Stimulated activated CD8-positive, alpha-beta memory T cell treated with anti-CD3 and anti-CD28 coated beads, Interleukin-2, amount 100 ng/mL, for 1 hour (primary cell): ENCODE measurements around the gene PRDM16.

Source experiments
- DNase-seq, 2 donors: peaks; one replicate each; pipeline ENCODE4 v3.0.0-alpha.2; 2020; ENCODE audit warnings: low read depth in 2 of 2

Gene PRDM16

GRCh38 chr1:3122311-3122710 is 53.3 kb downstream of the PRDM16 start:
- DNase-seq, result no peak

- no peak for DNase-seq
Observed at GRCh38 chr1:3124246-3124645, 55.2 kb downstream of the PRDM16 start.

- no peak for DNase-seq
Observed at GRCh38 chr1:3125078-3125477, 56.1 kb downstream of the PRDM16 start.

GRCh38 chr1:3125546-3126368 is 56.8 kb downstream of the PRDM16 start:
- no peak for DNase-seq

- DNase-seq, result no peak
Observed at GRCh38 chr1:3126756-3127678, 58.0 kb downstream of the PRDM16 start.

- DNase-seq, result no peak
Observed at GRCh38 chr1:3127738-3128137, 58.7 kb downstream of the PRDM16 start.

GRCh38 chr1:3128431-3129132 is 59.6 kb downstream of the PRDM16 start:
- DNase-seq, result no peak

- no peak for DNase-seq
Observed at GRCh38 chr1:3129133-3129490, 60.1 kb downstream of the PRDM16 start.

- DNase-seq, result no peak
Observed at GRCh38 chr1:3130268-3130667, 61.3 kb downstream of the PRDM16 start.

- DNase-seq, result no peak
Observed at GRCh38 chr1:3132660-3133059, 63.7 kb downstream of the PRDM16 start.

- no peak for DNase-seq
Observed at GRCh38 chr1:3133686-3134085, 64.7 kb downstream of the PRDM16 start.

GRCh38 chr1:3134381-3135072 is 65.5 kb downstream of the PRDM16 start:
- DNase-seq, result no peak

- no peak for DNase-seq
Observed at GRCh38 chr1:3135073-3135702, 66.2 kb downstream of the PRDM16 start.

GRCh38 chr1:3135744-3136455 is 66.9 kb downstream of the PRDM16 start:
- DNase-seq, result no peak

- no peak for DNase-seq
Observed at GRCh38 chr1:3136532-3136931, 67.5 kb downstream of the PRDM16 start.

- no peak for DNase-seq
Observed at GRCh38 chr1:3137111-3138100, 68.4 kb downstream of the PRDM16 start.

- DNase-seq, result no peak
Observed at GRCh38 chr1:3138623-3139151, 69.7 kb downstream of the PRDM16 start.

GRCh38 chr1:3139451-3139852 is 70.4 kb downstream of the PRDM16 start:
- DNase-seq, result no peak

GRCh38 chr1:3139871-3140361 is 70.9 kb downstream of the PRDM16 start:
- DNase-seq, result no peak
